HG02885 (cell line): ENCODE results near the gene PLXNA4.

Experiments
- ATAC-seq: cut with Tn5 transposase; IDR thresholded peaks from one replicate; pipeline ENCODE4 v1.9.1; 2021; ENCODE audit warnings: mild to moderate bottlenecking; ENCODE audit not compliant: unreplicated experiment, poor library complexity

PLXNA4 gene

DNA sequence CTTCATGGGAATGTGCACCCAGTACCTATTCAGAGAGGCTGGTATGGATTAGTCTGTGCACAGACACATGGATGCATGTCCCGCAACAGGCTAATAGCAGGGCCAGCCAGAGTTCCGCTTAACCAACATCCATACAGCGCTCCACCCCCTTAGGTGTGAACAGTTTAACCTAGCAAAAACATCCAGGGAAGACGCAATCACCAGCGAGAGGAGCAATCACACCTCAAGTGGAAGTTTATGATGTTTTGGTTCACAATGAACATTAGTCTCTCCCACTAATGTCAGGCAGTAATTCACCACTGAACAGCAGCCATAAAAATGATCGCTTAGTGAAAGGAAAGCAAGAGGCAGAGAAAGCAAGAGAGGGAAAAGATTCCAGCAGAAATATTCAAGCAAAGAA is 91.1 kb downstream of the PLXNA4 start:
- ATAC-seq, result no peak

DNA sequence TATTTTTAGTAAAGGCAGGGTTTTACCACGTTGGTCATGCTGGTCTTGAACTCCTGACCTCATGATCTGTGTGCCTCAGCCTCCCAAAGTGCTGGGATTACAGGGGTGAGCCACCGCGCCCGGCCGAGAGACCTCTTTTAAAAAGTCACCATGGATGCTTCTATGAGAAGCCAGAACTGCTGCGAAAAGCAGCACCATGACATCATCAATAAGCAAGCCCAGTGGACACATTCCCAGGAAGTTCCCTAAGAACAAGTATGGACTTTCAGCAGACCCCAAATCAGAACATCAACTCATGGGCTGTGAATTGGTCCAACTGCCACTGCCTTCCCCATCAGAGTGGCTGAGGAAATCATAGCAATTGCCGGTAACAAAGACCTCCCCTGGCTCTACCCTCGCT is 93.4 kb downstream of the PLXNA4 start:
- ATAC-seq, result no peak

GRCh38 chr7:132480534-132480933 is 95.7 kb downstream of the PLXNA4 start:
- no peak for ATAC-seq

GRCh38 chr7:132476541-132476940 is 99.7 kb downstream of the PLXNA4 start:
- ATAC-seq, result no peak

DNA sequence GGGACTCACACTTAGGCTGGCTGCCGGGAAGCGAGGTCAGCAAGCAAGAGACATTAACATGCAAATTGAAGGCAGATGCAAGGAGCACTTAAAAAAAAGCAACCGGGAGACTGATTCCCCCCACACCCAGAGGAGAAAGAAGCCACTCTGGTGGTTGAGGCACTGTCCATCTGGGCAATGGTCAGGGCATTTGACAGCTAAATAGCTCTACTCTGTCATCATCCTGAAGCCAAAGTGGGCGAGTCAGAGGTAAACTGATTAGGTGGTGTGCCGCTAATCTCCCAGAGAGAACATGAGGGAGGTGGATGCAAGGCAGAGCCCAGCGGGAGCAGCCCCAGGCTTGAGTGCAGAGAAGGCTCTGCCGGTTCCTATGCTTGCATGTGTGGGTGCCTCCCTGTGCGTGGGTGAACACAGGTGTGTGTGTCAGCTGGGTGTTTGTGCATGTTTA is 100.6 kb downstream of the PLXNA4 start:
- ATAC-seq, result no peak

- no peak for ATAC-seq
Observed at GRCh38 chr7:132475037-132475668, 101.1 kb downstream of the PLXNA4 start.

- ATAC-seq, result no peak
Observed at GRCh38 chr7:132472463-132473120, 103.7 kb downstream of the PLXNA4 start.

GRCh38 chr7:132471515-132471914 is 104.8 kb downstream of the PLXNA4 start:
- ATAC-seq, result no peak

- ATAC-seq, result no peak
Observed at GRCh38 chr7:132469681-132470080, 106.6 kb downstream of the PLXNA4 start.

GRCh38 chr7:132469264-132469663 is 107.0 kb downstream of the PLXNA4 start:
- no peak for ATAC-seq

GRCh38 chr7:132466367-132466766 is 109.9 kb downstream of the PLXNA4 start:
- no peak for ATAC-seq

DNA sequence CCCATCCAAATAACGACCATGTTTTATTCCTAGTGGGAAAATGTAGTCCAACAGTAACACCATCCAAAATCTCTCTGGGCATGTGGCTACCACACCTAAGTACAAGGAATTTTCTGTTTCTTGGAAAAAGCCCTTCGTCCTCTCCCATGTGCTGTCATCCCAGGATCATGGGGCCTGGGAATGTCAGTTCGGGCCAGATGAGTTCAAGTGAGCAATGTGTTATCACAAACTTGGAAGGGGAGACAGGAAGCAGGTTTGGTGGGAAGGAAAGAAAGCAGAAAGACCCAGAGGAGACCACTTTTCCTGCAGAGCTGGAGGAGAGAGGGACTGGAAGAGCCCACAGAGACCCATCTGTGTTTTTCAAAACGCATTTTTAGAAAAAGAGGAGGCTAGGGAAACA is 110.8 kb downstream of the PLXNA4 start:
- no peak for ATAC-seq

- no peak for ATAC-seq
Observed at GRCh38 chr7:132464740-132465139, 111.5 kb downstream of the PLXNA4 start.

GRCh38 chr7:132463922-132464321 is 112.3 kb downstream of the PLXNA4 start:
- ATAC-seq, result no peak

- no peak for ATAC-seq
Observed at GRCh38 chr7:132462478-132462877, 113.8 kb downstream of the PLXNA4 start.

GRCh38 chr7:132461032-132461592 is 115.2 kb downstream of the PLXNA4 start:
- ATAC-seq, result no peak

DNA sequence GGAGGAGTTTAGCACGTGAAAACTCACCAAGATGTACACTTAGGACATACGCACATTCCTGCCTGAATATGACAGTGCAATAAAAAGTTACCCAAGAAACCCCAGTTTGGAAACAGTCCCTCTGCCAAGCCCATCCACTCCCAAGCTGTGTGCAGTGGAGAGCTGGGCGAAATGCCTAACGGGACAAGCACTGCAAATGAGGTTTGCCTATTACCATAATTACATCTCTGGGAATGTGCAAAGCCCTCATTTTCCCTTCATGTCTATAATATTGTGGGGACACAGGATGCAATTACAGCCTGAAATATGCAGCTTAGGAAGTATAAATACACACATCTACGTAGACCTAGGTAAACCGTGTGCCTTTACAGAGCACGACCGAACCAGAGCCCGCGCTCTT is 117.5 kb downstream of the PLXNA4 start:
- ATAC-seq, result no peak

DNA sequence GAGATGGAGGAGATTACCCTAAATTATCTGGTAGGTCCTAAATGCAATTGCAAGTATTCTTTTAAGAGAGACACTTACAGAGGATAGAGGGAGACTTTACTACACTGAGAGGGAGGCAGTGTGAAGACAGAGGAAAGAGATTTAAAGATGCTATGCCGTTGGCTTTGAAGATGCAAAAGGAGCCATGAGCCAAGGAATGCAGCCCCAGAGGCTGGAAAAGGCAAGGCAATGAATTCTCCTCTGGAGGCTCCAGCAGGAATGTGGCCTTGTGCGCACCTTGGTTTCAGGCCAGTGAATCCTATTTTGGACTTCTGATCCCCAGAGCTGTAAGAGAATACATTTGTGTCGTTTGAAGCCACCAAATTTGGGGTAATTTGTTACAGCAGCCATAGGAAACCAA is 118.6 kb downstream of the PLXNA4 start:
- ATAC-seq, result no peak

DNA sequence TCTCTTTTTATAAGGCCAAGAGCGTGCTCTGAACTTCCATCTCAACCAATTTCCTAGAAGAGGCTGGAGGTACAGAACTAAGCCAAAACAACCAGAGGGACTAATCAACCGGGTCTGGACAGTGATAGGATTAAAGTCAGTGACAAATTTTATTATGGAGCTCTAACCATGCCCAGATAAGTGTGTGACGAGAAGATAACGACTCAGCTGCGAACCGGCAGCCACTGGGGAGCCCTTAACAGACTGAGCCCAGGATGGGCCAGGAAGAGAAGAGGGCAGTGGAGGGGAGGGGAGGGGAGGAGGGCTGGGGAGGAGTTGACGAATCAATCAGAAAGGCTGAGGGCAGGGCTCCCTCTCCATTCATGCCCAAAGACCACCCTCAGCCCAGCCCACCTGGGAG is 119.9 kb downstream of the PLXNA4 start:
- no peak for ATAC-seq

DNA sequence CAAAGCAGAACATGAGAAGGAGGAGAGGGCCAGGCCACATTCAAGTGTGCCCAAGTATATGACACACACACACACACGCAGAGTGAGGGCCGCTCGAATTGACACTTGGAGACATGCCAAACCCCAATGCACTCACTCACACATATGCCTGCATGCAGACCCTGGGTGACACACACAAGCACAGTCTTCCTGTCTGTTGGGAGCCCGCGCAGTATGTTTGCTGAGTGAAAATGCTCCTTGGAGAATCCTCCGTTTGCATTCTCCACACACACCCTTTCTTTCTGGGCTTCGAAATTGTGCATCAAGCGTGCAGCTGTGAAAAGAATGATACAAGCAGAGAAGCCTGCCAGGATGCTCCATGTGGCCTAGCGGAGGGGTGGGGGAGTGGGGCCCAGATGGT is 120.9 kb downstream of the PLXNA4 start:
- no peak for ATAC-seq

DNA sequence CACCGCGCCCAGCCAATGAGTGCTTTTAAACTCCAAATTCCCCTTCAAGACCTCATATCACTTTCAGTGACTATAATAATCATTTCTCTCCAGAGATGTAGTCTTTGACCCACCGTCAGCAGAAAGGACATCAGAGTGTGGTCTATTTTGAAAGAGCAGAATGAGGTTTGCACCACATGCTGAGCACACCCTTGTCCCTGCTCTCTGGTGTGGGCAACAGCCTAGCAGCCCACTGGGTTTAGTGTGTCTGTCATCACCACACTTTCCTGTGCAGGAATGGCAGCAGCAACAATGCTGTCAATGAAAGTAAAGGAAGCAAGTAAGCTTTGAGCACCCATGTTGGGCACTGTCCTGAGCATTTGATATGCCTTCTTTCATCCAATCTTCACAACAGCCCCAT is 122.4 kb downstream of the PLXNA4 start:
- no peak for ATAC-seq

GRCh38 chr7:132451161-132451560 is 125.1 kb downstream of the PLXNA4 start:
- ATAC-seq, result no peak
